AG04450 (cell line): ENCODE data around the gene TEX38. TPM values are rescaled to one million over a fixed set of nuclear protein-coding genes. Genes with fewer than 3 reads are reported as not detected.
"Not testable (repeated sequence)": the region's sequence is repeated elsewhere in the genome, so short reads cannot be mapped to it uniquely, and the experiment has no call there.

Experiments
- CTCF ChIA-PET: fragments of 300-600, 350-600 bp; formaldehyde crosslinking; extraction: SDS; loops from one replicate; lab custom pipeline; 2022; ENCODE audit warnings: antibody characterized with exemption, inconsistent platforms; lab: Charles Lee
- POLR2A ChIA-PET: fragments of 350-600 bp; formaldehyde crosslinking; extraction: SDS; loops from one replicate; lab custom pipeline; 2021; ENCODE audit warnings: antibody characterized with exemption, inconsistent platforms; lab: Yijun Ruan, JAX
- DNase-seq: peaks from one replicate; pipeline ENCODE4 v3.0.0-alpha.2; 2011; ENCODE audit warnings: low read depth, low spot score
- H3K27ac ChIP-seq: one replicate; pipeline ENCODE4 v1.5.1; 2012; ENCODE audit warnings: low read depth, low read length, control low read depth
- H3K27me3 ChIP-seq: one replicate; pipeline ENCODE4 v1.6.0; 2012; ENCODE audit warnings: low read length; ENCODE audit not compliant: control insufficient read depth, insufficient read depth
- H3K4me3 ChIP-seq: 2 replicates; pipeline ENCODE4 v1.5.1; 2011; ENCODE audit warnings: mild to moderate bottlenecking, low read depth, low read length, control low read depth
- H3K9me3 ChIP-seq: 2 replicates; pipeline ENCODE4 v1.5.1; 2012; ENCODE audit warnings: low read length; ENCODE audit not compliant: control insufficient read depth, insufficient read depth
- polyA plus RNA-seq: library from polyadenylated mRNA; depleted of rRNA; stranded (reverse); fragments of >200 nt; gene quantifications from 2 replicates; pipeline ENCODE4 v1.2.3, GENCODE V29; 2011
- TF ChIP-seq, protein P1 (sequence below): IDR thresholded peaks from 2 replicates; pipeline ENCODE4 v1.5.1; 2011; ENCODE audit warnings: low read depth, low read length, control low read depth, inconsistent platforms

Gene TEX38
- polyA plus RNA-seq, 1 experiment, result not detected

DNA sequence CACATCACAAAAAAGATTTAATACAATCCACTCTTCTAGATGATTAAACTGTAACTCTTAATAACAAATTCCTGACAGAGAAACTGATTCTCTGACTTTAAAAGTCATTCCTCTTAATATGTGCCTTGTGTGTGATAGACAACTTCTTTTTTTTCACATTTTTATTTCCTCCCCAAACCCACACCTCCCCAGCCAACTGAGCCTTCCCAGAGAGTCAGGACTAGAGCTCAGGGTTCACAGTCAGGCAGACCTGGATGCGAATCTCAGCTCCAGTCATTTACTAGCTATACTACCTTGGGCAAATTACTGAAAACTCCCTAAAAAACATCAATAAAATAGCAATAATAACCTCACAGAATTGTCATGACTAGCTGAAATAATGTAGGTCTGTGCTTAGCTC, 17.6 kb upstream of the TEX38 start:
- ChIA-PET POLR2A (interaction anchor here (1.1 to 1.5 kb wide), 2 partner anchors 11 to 13 kb away, joined by 3 to 5 read pairs; no protein-coding TSS in a partner anchor), CTCF (interaction anchor here (0.6 kb wide), 2 partner anchors 247 to 1911 kb away, joined by 3 to 6 read pairs; no protein-coding TSS in a partner anchor)
- Histone ChIP-seq H3K9me3 (peaks cover 8% of the 10 kb centered on the region), H3K4me3 (no peak overlapping the region), H3K27me3 (no peaks in the 10 kb centered on the region), H3K27ac (no peak overlapping the region)
- DNase-seq, result no peak
- TF ChIP-seq, protein P1, sequence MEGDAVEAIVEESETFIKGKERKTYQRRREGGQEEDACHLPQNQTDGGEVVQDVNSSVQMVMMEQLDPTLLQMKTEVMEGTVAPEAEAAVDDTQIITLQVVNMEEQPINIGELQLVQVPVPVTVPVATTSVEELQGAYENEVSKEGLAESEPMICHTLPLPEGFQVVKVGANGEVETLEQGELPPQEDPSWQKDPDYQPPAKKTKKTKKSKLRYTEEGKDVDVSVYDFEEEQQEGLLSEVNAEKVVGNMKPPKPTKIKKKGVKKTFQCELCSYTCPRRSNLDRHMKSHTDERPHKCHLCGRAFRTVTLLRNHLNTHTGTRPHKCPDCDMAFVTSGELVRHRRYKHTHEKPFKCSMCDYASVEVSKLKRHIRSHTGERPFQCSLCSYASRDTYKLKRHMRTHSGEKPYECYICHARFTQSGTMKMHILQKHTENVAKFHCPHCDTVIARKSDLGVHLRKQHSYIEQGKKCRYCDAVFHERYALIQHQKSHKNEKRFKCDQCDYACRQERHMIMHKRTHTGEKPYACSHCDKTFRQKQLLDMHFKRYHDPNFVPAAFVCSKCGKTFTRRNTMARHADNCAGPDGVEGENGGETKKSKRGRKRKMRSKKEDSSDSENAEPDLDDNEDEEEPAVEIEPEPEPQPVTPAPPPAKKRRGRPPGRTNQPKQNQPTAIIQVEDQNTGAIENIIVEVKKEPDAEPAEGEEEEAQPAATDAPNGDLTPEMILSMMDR, result no peak

GRCh38 chr1:46654698-46655097, 17.0 kb upstream of the TEX38 start:
- H3K9me3 ChIP-seq, H3K27ac ChIP-seq, H3K4me3 ChIP-seq, POLR2A ChIA-PET, DNase-seq, H3K27me3 ChIP-seq: not testable (repeated sequence)
- CTCF ChIA-PET, result interaction anchor here (0.6 kb wide), 1 partner anchor 17 kb away, joined by 6 read pairs; no protein-coding TSS in a partner anchor

- CTCF ChIA-PET, result interaction anchor here (0.5 kb wide), 1 partner anchor 89 kb away, joined by 4 read pairs; no protein-coding TSS in a partner anchor
- TF ChIP-seq, protein P1, result no peak
- H3K9me3 ChIP-seq, result no peaks in the 10 kb centered on the region
These were observed 15.8 kb upstream of the TEX38 start for GRCh38 chr1:46655848-46656247.

GRCh38 chr1:46656643-46657042, 15.0 kb upstream of the TEX38 start:
- TF ChIP-seq, protein P1, result no peak
- CTCF ChIA-PET, result no interaction called here
- H3K4me3 ChIP-seq, result no peak overlapping the region
- H3K27ac ChIP-seq, result no peak overlapping the region
- H3K9me3 ChIP-seq, result no peaks in the 10 kb centered on the region
- POLR2A ChIA-PET, result no interaction called here
- no peak for DNase-seq
- no peaks in the 10 kb centered on the region for H3K27me3 ChIP-seq

More at GRCh38 chr1:46655848-46656247, 15.8 kb upstream of the TEX38 start:
- Histone ChIP-seq H3K4me3 (no peak overlapping the region), H3K27ac (no peak overlapping the region), H3K27me3 (no peaks in the 10 kb centered on the region)
- no peak for DNase-seq
- POLR2A ChIA-PET, result no interaction called here

DNA sequence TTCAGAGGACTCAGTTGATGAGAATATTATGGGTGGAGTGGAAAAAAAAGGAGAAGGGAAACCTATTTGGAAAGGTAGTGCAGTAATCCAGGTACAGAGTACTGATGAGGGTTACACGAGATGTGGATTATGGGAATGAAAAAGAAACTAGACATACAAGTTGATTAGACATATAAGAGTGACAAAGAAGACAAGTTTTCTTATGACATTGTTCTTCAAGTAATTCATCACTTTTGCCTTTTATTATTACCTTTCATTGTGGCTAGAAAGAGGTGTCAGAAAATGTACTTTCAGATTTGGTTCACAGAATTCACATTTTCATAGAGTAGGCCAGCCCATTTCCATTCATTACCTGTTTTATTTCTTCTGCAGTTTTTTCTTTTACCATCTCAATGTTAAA, 13.9 kb upstream of the TEX38 start:
- H3K27ac ChIP-seq, result no peak overlapping the region
- POLR2A ChIA-PET, result no interaction called here
- no peaks in the 10 kb centered on the region for H3K27me3 ChIP-seq
- H3K9me3 ChIP-seq, result no peaks in the 10 kb centered on the region
- DNase-seq, result no peak
- H3K4me3 ChIP-seq, result no peak overlapping the region
- TF ChIP-seq, protein P1, result no peak
- CTCF ChIA-PET, result interaction anchor here (0.7 kb wide), 1 partner anchor 211 kb away, joined by 3 read pairs; no protein-coding TSS in a partner anchor
